GM04503 (cell line): ENCODE data around the gene HGFAC.

Experiments
- DNase-seq: peaks from one replicate; pipeline ENCODE4 v3.0.0-alpha.2; 2012; ENCODE audit warnings: low read depth

Gene HGFAC

GRCh38 chr4:3473996-3474765 is 32.4 kb downstream of the HGFAC start:
- DNase-seq, result no peak

GRCh38 chr4:3475041-3475712 is 33.4 kb downstream of the HGFAC start:
- no peak for DNase-seq

GRCh38 chr4:3475713-3476260 is 34.0 kb downstream of the HGFAC start:
- DNase-seq, result no peak

- DNase-seq, result no peak
These were observed 34.6 kb downstream of the HGFAC start for GRCh38 chr4:3476341-3476747.

- no peak for DNase-seq
These were observed 35.4 kb downstream of the HGFAC start for GRCh38 chr4:3476936-3477749.

GRCh38 chr4:3477750-3478430 is 36.1 kb downstream of the HGFAC start:
- no peak for DNase-seq

GRCh38 chr4:3478446-3479357 is 36.9 kb downstream of the HGFAC start:
- no peak for DNase-seq

- DNase-seq, result no peak
These were observed 37.8 kb downstream of the HGFAC start for GRCh38 chr4:3479358-3480101.

GRCh38 chr4:3480528-3481112 is 38.9 kb downstream of the HGFAC start:
- DNase-seq, result peak; percentile 11

- DNase-seq, result no peak
These were observed 39.4 kb downstream of the HGFAC start for GRCh38 chr4:3481113-3481531.

GRCh38 chr4:3481783-3482393 is 40.1 kb downstream of the HGFAC start:
- DNase-seq, result no peak

GRCh38 chr4:3482707-3483106 is 40.9 kb downstream of the HGFAC start:
- no peak for DNase-seq

- DNase-seq, result peak; percentile 44
These were observed 41.7 kb downstream of the HGFAC start for GRCh38 chr4:3483471-3483921.

- DNase-seq, result no peak
These were observed 42.5 kb downstream of the HGFAC start for GRCh38 chr4:3484057-3484973.

- no peak for DNase-seq
These were observed 43.4 kb downstream of the HGFAC start for GRCh38 chr4:3485011-3485791.

- no peak for DNase-seq
These were observed 44.2 kb downstream of the HGFAC start for GRCh38 chr4:3485886-3486540.
